Karpas-422 (cell line): ENCODE measurements around the gene SYNDIG1L. TPM values are rescaled to one million over a fixed set of nuclear protein-coding genes. Genes with fewer than 3 reads are reported as not detected.
"Not testable (repeated sequence)": the region's sequence is repeated elsewhere in the genome, so short reads cannot be mapped to it uniquely, and the experiment has no call there.

Source experiments
- DNase-seq: peaks from one replicate; pipeline ENCODE4 v3.0.0-alpha.2; 2015
- H2AFZ ChIP-seq: fragments of 200-600 bp; sonication (generic); 2 replicates; pipeline ENCODE4 v1.6.1; 2014; ENCODE audit warnings: antibody characterized with exemption, low read length, mixed read lengths
- H3K27ac ChIP-seq: fragments of 200-600 bp; sonication (generic); 2 replicates; pipeline ENCODE4 v1.5.1; 2014; ENCODE audit warnings: mild to moderate bottlenecking, low read length, moderate library complexity
- H3K27me3 ChIP-seq: fragments of 200-600 bp; sonication (generic); 2 replicates; pipeline ENCODE4 v1.6.1; 2014; ENCODE audit warnings: low read length, mixed read lengths
- H3K36me3 ChIP-seq: fragments of 200-600 bp; sonication (generic); 2 replicates; pipeline ENCODE4 v1.6.1; 2014; ENCODE audit warnings: low read length, mixed read lengths; ENCODE audit not compliant: insufficient read depth
- H3K4me1 ChIP-seq: fragments of 200-600 bp; sonication (generic); 2 replicates; pipeline ENCODE4 v1.6.1; 2014; ENCODE audit warnings: mild to moderate bottlenecking, low read length, mixed read lengths
- H3K4me2 ChIP-seq: fragments of 200-600 bp; sonication (generic); 2 replicates; pipeline ENCODE4 v1.6.1; 2014; ENCODE audit warnings: low read length, low read depth, mild to moderate bottlenecking; ENCODE audit not compliant: poor library complexity, severe bottlenecking
- H3K4me3 ChIP-seq: fragments of 200-600 bp; sonication (generic); 2 replicates; pipeline ENCODE4 v1.5.1; 2014; ENCODE audit warnings: mild to moderate bottlenecking, antibody characterized with exemption, low read length, mixed read lengths
- H3K79me2 ChIP-seq: fragments of 200-600 bp; sonication (generic); 2 replicates; pipeline ENCODE4 v1.6.1; 2014; ENCODE audit warnings: mild to moderate bottlenecking, low read length, mixed read lengths
- H3K9ac ChIP-seq: fragments of 200-600 bp; sonication (generic); 2 replicates; pipeline ENCODE4 v1.6.0; 2014; ENCODE audit warnings: low read length
- H3K9me2 ChIP-seq: fragments of 200-600 bp; sonication (generic), shearing (Covaris generic); replicated peaks from 2 replicates; pipeline ENCODE4 v1.6.0; 2014; ENCODE audit warnings: mild to moderate bottlenecking, low read length, moderate library complexity; ENCODE audit not compliant: insufficient read depth
- H3K9me3 ChIP-seq: fragments of 300-700, 200-600 bp; sonication (generic); 2 replicates; pipeline ENCODE4 v1.6.1; 2014; ENCODE audit warnings: low read length, mixed read lengths
- H4K20me1 ChIP-seq: fragments of 200-600 bp; sonication (generic); 2 replicates; pipeline ENCODE4 v1.6.1; 2014; ENCODE audit warnings: mild to moderate bottlenecking, antibody characterized with exemption, low read length, low read depth; ENCODE audit not compliant: insufficient read depth
- total RNA-seq: library from RNA; depleted of rRNA; stranded (reverse); fragments of >200 nt; shearing (Covaris generic); gene quantifications from 2 replicates; pipeline ENCODE4 v1.2.3, GENCODE V29; 2014; ENCODE audit warnings: low replicate concordance

The SYNDIG1L gene
- total RNA-seq, 1 experiment from 2014 or later: not detected

- H3K79me2 ChIP-seq: no peaks in the 10 kb centered on the region
- H3K4me1 ChIP-seq: peaks cover 25% of the 10 kb centered on the region
- no peaks in the 10 kb centered on the region for H4K20me1 ChIP-seq
- no peaks in the 10 kb centered on the region for H3K36me3 ChIP-seq
- H3K4me2 ChIP-seq: no peak overlapping the region
- no peaks in the 10 kb centered on the region for H3K9me2 ChIP-seq
- H2AFZ ChIP-seq: no peak overlapping the region
- H3K9me3 ChIP-seq: no peaks in the 10 kb centered on the region
- no peak overlapping the region for H3K27ac ChIP-seq
- no peak overlapping the region for H3K9ac ChIP-seq
- H3K4me3 ChIP-seq: no peak overlapping the region
- peak; percentile 58 for DNase-seq
- no peaks in the 10 kb centered on the region for H3K27me3 ChIP-seq
These were observed 25.9 kb downstream of the SYNDIG1L start for GRCh38 chr14:74400031-74400685.

DNA sequence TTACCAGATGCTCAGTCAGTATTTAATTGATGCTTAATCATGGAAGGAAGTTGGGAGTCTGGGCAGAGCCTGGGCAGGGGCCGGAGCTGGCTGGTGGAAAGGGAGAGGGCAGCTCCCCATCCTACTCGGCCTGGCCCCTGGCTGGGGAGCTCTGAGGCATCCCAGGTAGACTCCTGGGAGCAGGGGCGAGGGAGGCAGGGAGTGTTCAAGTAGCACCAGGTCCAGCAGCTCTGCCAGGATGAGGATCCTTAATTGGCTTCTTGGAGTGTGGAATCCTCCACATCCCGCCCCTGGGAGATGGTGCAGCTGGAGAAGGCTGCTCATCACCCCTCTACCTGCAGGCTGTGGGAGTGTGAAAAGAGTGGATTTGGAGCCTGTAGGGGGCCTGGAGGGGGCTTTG, 30.9 kb downstream of the SYNDIG1L start:
- H3K4me3 ChIP-seq: no peak overlapping the region
- DNase-seq: no peak
- H3K9me3 ChIP-seq: no peaks in the 10 kb centered on the region
- H3K9ac ChIP-seq: no peak overlapping the region
- no peaks in the 10 kb centered on the region for H3K36me3 ChIP-seq
- H2AFZ ChIP-seq: no peak overlapping the region
- H3K27ac ChIP-seq: no peak overlapping the region
- no peaks in the 10 kb centered on the region for H3K9me2 ChIP-seq
- H3K4me2 ChIP-seq: no peak overlapping the region
- H3K79me2 ChIP-seq: no peaks in the 10 kb centered on the region
- H4K20me1 ChIP-seq: no peaks in the 10 kb centered on the region
- no peaks in the 10 kb centered on the region for H3K27me3 ChIP-seq
- H3K4me1 ChIP-seq: no peaks in the 10 kb centered on the region

GRCh38 chr14:74394549-74394948, 31.5 kb downstream of the SYNDIG1L start:
- Histone ChIP-seq H3K27ac (no peak overlapping the region), H3K9me2 (no peaks in the 10 kb centered on the region)

GRCh38 chr14:74392616-74393570, 33.1 kb downstream of the SYNDIG1L start:
- H3K9me3 ChIP-seq: no peaks in the 10 kb centered on the region
- no peak overlapping the region for H3K9ac ChIP-seq
- no peaks in the 10 kb centered on the region for H4K20me1 ChIP-seq
- H3K79me2 ChIP-seq: no peaks in the 10 kb centered on the region
- no peak overlapping the region for H3K4me2 ChIP-seq
- no peak for DNase-seq
- H3K4me1 ChIP-seq: no peaks in the 10 kb centered on the region
- no peak overlapping the region for H2AFZ ChIP-seq
- no peak overlapping the region for H3K4me3 ChIP-seq
- H3K9me2 ChIP-seq: no peaks in the 10 kb centered on the region
- no peak overlapping the region for H3K27ac ChIP-seq
- H3K36me3 ChIP-seq: no peaks in the 10 kb centered on the region
- H3K27me3 ChIP-seq: no peaks in the 10 kb centered on the region

More at GRCh38 chr14:74394549-74394948, 31.5 kb downstream of the SYNDIG1L start:
- Histone ChIP-seq H3K36me3 (no peaks in the 10 kb centered on the region), H3K79me2 (no peaks in the 10 kb centered on the region), H3K4me3 (no peak overlapping the region), H3K4me2 (no peak overlapping the region), H4K20me1 (no peaks in the 10 kb centered on the region), H2AFZ (no peak overlapping the region), H3K9ac (no peak overlapping the region), H3K4me1 (no peaks in the 10 kb centered on the region), H3K27me3 (no peaks in the 10 kb centered on the region), H3K9me3 (no peaks in the 10 kb centered on the region)
- no peak for DNase-seq

- H3K9me3 ChIP-seq: no peaks in the 10 kb centered on the region
- H3K4me2 ChIP-seq: no peak overlapping the region
- H4K20me1 ChIP-seq: no peaks in the 10 kb centered on the region
- no peaks in the 10 kb centered on the region for H3K27me3 ChIP-seq
- no peak for DNase-seq
- H3K4me3 ChIP-seq: no peak overlapping the region
- H3K27ac ChIP-seq: no peak overlapping the region
- H3K9me2 ChIP-seq: no peaks in the 10 kb centered on the region
- no peaks in the 10 kb centered on the region for H3K4me1 ChIP-seq
- H3K36me3 ChIP-seq: no peaks in the 10 kb centered on the region
- H2AFZ ChIP-seq: no peak overlapping the region
- no peaks in the 10 kb centered on the region for H3K79me2 ChIP-seq
- no peak overlapping the region for H3K9ac ChIP-seq
These were observed 34.5 kb downstream of the SYNDIG1L start for GRCh38 chr14:74391479-74391878.

DNA sequence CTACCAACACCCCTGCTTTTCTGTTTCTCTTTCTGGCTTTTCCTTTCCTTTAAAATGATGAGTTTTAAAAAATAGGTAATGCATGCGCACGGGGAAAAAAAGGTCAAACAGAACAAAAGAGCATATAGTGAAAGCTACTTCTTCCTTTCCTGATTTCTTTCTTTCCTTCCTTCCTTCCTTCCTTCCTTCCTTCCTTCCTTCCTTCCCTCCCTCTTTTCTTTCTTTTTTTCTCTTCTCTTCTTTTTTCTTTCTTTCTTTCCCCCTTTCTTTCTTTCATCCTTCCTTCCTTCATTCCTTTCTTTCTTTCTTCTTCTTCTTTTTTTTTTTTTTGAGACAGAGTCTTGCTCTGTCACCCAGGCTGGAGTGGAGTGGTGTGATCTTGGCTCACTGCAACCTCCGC, 35.5 kb downstream of the SYNDIG1L start:
- not testable (repeated sequence) for H3K4me1 ChIP-seq, H3K4me3 ChIP-seq, H3K9me3 ChIP-seq, H3K9ac ChIP-seq, H3K36me3 ChIP-seq, H3K4me2 ChIP-seq, H4K20me1 ChIP-seq, H3K79me2 ChIP-seq, H3K27me3 ChIP-seq, H2AFZ ChIP-seq, DNase-seq, H3K27ac ChIP-seq, H3K9me2 ChIP-seq

DNA sequence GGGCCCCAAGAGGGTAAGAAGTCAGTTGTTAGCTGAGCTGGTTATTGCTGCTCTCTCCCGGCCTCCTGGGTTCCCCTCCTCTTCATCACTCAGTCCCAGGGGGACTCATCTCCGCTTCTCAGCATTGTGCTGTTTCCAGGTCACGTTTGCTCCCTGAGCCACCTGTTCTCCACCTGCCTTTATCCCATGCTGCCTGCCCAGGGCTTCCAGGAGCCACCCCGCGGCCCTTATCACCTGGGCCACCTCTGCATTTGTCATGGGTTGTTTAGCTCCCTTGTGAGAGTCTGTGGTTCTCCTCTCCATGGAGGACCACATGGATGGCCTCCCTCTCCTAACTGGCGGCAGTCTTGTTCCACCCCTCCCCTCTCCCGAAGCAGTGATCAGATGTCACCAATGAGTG, 36.0 kb downstream of the SYNDIG1L start:
- H3K4me1 ChIP-seq: no peaks in the 10 kb centered on the region
- no peak overlapping the region for H3K4me3 ChIP-seq
- no peaks in the 10 kb centered on the region for H3K79me2 ChIP-seq
- DNase-seq: no peak
- no peaks in the 10 kb centered on the region for H3K9me2 ChIP-seq
- H3K9me3 ChIP-seq: no peaks in the 10 kb centered on the region
- H3K36me3 ChIP-seq: no peaks in the 10 kb centered on the region
- no peak overlapping the region for H3K9ac ChIP-seq
- H4K20me1 ChIP-seq: no peaks in the 10 kb centered on the region
- no peaks in the 10 kb centered on the region for H3K27me3 ChIP-seq
- H3K27ac ChIP-seq: no peak overlapping the region
- no peak overlapping the region for H3K4me2 ChIP-seq
- H2AFZ ChIP-seq: no peak overlapping the region

DNA sequence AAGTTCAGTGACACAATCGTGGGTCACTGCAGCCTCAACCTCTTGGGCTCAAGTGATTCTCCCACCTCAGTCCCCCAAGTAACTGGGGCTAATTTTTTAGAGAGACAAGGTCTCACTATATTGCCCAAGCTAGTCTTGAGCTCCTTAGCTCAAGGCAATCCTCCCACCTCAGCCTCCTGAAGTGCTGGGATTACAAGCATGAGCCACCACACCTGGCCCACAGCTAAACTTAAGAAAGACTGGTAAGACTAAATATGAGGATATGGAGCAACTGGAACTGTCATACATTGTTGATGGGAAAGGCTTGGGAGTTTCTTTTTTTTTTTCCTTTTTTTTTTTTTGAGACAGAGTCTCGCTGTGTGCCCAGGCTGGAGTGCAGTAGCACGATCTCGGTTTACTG, 43.8 kb downstream of the SYNDIG1L start:
- Histone ChIP-seq H3K9me2 (no peaks in the 10 kb centered on the region), H3K36me3 (no peaks in the 10 kb centered on the region), H3K27me3 (no peaks in the 10 kb centered on the region), H4K20me1 (no peaks in the 10 kb centered on the region), H3K4me2 (no peak overlapping the region), H3K27ac (no peak overlapping the region), H3K4me1 (no peaks in the 10 kb centered on the region), H2AFZ (no peak overlapping the region), H3K79me2 (no peaks in the 10 kb centered on the region), H3K4me3 (no peak overlapping the region), H3K9ac (no peak overlapping the region), H3K9me3 (no peaks in the 10 kb centered on the region)
- no peak for DNase-seq
